Activated CD8-positive, alpha-beta memory T cell treated with anti-CD3 and anti-CD28 coated beads for 36 hours (primary cell): ENCODE measurements around the gene AIG1. TPM values are rescaled to one million over a fixed set of nuclear protein-coding genes. Genes with fewer than 3 reads are reported as not detected.

Experiments used
- CTCF ChIA-PET: fragments of 350-600 bp; sonication (Branson Sonifier 250); formaldehyde crosslinking; loops from one replicate; lab custom pipeline; 2021; ENCODE audit warnings: antibody characterized with exemption; lab: Charles Lee
- POLR2A ChIA-PET: fragments of 350-600 bp; sonication (Branson Sonifier 250); formaldehyde crosslinking; loops from one replicate; lab custom pipeline; 2021; ENCODE audit warnings: antibody characterized with exemption; lab: Charles Lee
- total RNA-seq, 2 experiments: library from RNA; stranded (reverse); gene quantifications; one replicate each; pipeline ENCODE4 v1.2.3, GENCODE V29; 2021

AIG1 gene
- total RNA-seq, 2 experiments from 2014 or later = 11.1 to 11.2 TPM

DNA sequence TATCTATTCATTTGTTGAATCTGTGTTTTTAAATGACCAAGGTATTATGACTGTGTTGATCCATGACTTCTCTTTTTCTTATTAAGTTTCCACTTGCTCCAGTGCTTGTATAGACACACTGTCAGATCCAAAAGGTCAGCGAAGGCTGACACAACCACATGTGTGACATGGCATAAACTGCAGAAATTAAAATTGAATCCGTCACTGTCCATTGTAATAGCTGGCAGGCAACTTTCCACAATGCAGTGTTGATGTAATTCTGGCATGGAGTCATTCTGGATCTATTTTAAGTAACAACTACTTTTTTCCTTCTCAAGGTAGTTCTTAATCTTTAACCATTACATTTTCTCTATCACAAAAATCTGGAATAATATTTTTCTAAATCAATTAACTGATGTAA lies 145.3 kb downstream of the AIG1 start:
- ChIA-PET CTCF (no interaction called here), POLR2A (no interaction called here)

- ChIA-PET POLR2A (no interaction called here), CTCF (no interaction called here)
Observed at GRCh38 chr6:143206550-143206949, 145.9 kb downstream of the AIG1 start.

- POLR2A ChIA-PET = no interaction called here
- CTCF ChIA-PET = no interaction called here
Observed at GRCh38 chr6:143210420-143210819, 149.7 kb downstream of the AIG1 start.

DNA sequence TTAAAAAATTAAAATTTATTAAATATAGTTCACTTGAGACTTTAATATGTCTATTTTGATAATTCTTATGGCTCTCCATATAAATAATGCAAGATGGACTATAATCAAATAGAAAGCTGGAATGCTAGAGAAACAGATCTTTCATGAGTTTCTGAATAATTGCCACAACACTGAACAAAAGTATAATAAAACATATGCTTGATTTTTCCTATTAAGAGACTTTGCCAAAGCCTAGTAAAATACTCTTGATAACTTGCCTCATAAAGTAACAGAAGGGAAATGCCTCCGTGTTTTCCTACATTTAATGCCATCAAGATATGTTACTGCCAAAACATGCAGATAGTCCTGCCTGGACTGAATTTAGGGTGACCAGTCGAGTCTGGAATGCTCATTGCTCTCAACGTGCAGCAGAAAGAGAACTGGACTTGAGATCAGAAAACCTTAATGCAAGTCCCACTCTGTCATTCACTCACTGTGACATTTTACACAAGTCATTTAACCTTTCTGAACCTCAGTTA lies 153.2 kb downstream of the AIG1 start:
- CTCF ChIA-PET = no interaction called here

DNA sequence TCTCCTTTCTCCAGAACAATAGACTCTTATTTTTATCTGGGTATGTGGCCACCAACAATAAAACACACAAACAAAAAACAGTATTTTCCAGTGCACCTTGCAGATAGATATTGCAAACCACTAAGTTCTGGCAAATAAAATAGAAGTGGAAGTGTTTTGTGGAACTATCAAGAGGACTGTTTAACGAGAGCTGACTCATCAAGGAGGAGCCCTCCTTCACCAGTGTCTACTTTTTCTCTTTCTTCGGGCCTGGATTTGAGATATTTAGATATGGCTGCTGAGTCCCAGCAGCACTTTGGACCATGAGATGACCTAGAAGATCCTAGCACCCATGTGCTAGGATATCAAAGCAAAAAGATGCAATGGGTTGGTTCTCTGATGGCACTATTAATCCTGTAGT lies 154.7 kb downstream of the AIG1 start:
- CTCF ChIA-PET = no interaction called here
- POLR2A ChIA-PET = no interaction called here

More for the DNA sequence above, 153.2 kb downstream of the AIG1 start:
- POLR2A ChIA-PET = no interaction called here

- ChIA-PET POLR2A (no interaction called here), CTCF (no interaction called here)
Observed at GRCh38 chr6:143215771-143216170, 155.1 kb downstream of the AIG1 start.

DNA sequence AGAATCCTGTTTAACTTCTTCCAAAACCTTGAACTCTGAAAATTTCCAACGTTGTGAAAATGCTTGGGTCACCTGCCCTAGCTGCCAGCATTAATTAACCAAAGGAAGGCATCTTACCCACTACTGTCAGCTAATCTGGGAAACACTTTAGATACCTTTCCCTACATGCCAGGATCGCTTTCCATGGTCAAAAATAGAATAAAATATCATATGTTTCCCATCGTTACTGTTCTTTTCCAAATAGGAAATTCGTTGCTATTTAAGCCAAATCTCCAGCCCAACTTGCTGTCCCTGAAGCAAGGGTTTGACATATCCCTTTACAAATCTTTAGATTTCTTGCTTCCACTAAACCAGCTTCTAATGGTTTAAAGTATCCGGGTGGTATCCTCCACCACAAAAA lies 157.5 kb downstream of the AIG1 start:
- ChIA-PET POLR2A (no interaction called here), CTCF (no interaction called here)

DNA sequence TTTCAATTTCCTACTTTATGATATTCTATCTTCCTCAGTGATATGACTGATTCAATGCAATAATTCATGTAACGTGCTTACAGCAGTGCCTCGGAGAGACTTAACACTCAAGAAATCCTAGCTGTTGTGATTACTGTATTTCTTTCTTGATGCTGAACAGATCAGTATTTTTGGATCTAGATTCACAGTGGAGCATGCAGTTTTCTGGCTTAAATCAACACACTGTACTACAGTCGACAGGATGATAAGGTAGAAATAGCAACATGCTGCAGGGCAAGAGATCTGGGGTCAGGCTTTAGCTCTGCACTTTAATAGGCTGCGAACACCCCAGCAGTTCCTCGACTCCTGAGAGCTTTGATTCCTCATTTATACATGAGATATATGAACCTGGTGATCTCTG lies 161.0 kb downstream of the AIG1 start:
- POLR2A ChIA-PET = no interaction called here
- CTCF ChIA-PET = no interaction called here

GRCh38 chr6:143222310-143222709 lies 161.6 kb downstream of the AIG1 start:
- CTCF ChIA-PET = no interaction called here
- POLR2A ChIA-PET = no interaction called here

GRCh38 chr6:143222801-143223231 lies 162.1 kb downstream of the AIG1 start:
- ChIA-PET POLR2A (no interaction called here), CTCF (no interaction called here)

DNA sequence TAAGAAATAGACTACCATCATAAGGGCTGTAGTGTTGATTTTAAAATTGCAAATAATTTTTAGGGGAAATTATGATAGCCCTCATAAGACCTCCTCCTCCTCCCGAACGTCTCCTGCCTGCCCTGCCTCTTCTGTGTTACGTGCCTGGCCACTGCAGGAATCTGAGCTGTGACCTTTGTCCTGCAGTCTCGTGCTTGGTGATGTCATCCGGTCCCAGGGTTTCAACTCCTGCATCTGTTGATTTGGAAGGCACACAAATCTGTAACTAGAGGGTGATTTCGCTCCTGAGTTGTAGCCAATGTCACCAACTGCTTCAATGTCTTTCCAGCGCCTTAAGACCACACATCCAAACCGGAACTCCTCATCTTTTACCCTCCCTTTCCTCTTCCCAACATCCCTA lies 163.2 kb downstream of the AIG1 start:
- CTCF ChIA-PET = no interaction called here
- POLR2A ChIA-PET = no interaction called here

- POLR2A ChIA-PET = no interaction called here
- CTCF ChIA-PET = no interaction called here
Observed at GRCh38 chr6:143224516-143224915, 163.8 kb downstream of the AIG1 start.

DNA sequence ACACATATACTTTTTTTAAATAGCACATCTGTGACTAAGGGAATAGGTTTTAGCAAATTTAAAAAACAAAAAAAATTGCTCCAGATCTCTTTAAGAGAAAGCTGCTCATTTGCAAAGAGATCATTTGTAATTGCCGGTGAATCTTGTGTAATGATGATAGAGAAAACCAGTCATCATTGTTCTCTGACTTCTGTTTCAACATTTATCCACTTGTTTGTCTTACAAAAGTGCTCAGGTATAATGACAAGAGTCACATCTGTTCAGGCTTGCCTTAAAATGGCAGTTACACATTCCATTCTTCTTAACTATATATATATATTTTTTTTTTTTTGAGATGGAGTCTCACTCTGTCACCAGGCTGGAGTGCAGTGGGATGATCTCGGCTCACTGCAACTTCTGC lies 165.2 kb downstream of the AIG1 start:
- CTCF ChIA-PET = no interaction called here
- POLR2A ChIA-PET = no interaction called here

- ChIA-PET POLR2A (no interaction called here), CTCF (no interaction called here)
Observed at GRCh38 chr6:143227675-143228074, 167.0 kb downstream of the AIG1 start.

DNA sequence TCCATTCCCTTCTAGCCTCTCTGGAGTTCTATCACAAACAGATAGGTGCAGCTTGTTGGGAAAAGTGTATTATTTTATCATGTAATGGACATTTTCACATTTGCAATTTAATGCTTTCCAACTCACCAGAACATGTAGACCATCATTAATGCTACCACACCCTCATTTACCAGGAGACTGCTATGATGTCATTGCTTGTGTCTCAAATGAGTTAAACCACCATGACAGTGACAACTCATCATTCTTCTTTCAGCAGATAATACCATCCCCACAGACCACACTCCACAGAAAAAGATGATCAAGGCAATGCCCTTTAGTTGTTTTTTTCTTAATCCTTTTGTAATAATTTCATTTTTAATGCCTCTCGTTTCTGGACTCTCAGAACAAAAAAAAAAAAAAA lies 168.7 kb downstream of the AIG1 start:
- CTCF ChIA-PET = interaction anchor here (0.6 kb wide), 1 partner anchor 134 kb away, joined by 3 read pairs; no protein-coding TSS in a partner anchor
- POLR2A ChIA-PET = no interaction called here

GRCh38 chr6:143232849-143233248 lies 172.2 kb downstream of the AIG1 start:
- CTCF ChIA-PET = interaction anchor here (1.6 kb wide), 1 partner anchor 26 kb away, joined by 3 read pairs; no protein-coding TSS in a partner anchor
- POLR2A ChIA-PET = no interaction called here

DNA sequence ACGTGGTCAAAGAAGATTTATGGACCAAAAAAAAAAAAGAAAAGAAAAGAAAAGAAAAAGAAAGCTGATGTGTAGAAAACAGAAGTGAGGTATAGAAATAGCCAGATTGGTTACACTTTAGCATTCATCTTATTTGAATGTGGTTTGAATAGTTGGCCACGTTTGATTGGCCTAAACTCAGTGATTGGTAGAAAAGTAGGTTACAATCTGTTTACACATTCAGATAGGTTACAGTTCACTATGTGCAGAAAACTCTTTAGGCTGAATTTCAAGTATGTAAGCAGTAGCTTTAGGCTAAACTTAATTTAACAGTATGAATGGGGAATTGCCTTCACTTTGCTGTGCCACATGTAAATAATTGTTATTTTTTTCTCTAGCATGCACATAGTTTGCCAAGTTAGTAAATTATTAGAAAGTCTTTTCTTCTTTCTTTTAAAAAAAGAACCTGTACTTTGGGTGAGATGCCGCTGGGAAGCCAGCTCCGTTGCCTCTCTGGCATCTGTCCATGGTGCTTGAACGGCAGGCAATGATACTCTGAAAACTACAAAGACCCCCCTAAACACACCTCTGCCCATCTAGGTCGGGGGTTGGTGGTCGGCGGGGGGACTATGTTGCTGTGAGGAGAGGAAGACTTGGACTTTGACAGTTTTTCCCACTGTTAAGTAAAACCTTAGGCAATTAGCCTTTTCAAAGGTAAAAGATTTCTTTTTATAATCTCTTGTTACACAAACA lies 173.0 kb downstream of the AIG1 start:
- POLR2A ChIA-PET = no interaction called here
- CTCF ChIA-PET = interaction anchor here (1.6 kb wide), 1 partner anchor 25 kb away, joined by 3 read pairs; no protein-coding TSS in a partner anchor

- ChIA-PET POLR2A (no interaction called here), CTCF (no interaction called here)
Observed at GRCh38 chr6:143234734-143235133, 174.0 kb downstream of the AIG1 start.

DNA sequence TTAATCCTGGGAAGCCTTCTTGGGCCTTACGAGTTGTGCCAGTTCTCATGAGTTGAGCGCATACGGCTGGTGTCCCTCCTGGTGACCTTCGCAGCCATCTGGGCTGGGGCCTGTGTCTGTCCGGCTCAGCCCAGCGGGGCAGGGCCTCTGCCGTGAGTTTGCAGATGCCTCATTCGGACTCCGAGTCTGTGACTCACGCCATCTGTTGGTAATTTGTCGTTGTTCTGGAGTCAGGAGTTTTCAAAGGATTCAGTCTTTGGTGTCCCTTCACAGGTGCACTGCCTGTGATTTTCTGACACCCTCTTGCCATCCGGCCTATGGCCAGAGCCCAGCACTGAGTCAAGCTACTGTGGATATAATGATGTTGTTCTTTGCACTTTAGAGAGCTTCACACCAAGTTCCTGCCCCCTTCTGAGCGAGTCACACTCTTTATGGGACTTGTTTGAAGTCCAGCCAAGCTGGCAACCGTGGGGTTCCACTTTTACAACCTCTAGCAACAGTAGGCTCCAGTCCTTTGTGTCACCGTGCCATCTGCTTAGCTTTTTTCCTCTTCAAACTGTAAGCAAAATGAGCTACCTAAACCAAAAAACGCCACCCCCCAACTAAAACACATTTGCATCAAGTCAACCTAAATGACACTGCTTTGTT lies 175.6 kb downstream of the AIG1 start:
- ChIA-PET POLR2A (no interaction called here), CTCF (no interaction called here)

DNA sequence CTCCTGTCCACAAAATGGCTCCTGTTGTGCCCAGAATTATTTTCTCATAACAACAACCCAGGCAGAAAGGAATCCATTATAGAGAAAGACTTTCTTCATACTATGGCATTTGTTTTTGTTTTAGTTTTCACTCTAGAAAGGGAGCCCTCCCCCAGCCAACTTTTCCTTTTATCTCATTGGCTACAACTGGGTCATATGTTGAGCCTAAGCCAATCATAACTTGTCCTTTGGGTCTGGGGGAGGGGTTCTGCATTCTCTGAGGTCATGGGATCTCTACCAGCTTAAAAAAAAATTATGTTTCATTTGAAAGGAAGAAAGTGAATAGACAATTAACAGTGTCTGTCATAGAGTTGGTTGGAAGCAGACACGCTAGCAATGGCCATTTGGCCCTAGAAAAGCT lies 177.6 kb downstream of the AIG1 start:
- ChIA-PET CTCF (no interaction called here), POLR2A (interaction anchor here (0.5 kb wide), 1 partner anchor 24 kb away, joined by 3 read pairs; no protein-coding TSS in a partner anchor)

DNA sequence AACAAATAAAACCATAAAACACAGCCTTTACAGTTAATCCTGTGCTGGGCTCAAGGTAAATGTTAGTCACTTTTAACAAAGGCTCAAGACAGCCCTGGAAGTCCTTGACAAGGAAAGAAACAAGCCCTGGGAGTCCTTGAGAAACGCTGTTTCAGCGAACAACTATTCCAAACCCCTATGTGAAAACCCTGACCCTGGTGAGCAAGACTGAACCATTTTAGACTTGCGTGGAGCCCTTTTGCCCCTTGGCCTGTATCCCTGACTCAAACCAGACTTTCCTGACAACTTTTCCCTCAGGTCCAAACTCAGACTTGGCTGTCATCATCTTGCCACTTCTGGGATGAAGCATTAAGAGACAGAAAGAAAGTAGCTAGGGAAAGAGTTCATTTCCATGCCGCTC lies 180.4 kb downstream of the AIG1 start:
- CTCF ChIA-PET = no interaction called here
- POLR2A ChIA-PET = no interaction called here
